Trophoblast cell (in vitro differentiated cells and primary cell): Measurements from ENCODE around the gene TSC2.

Experiments used
- DNase-seq, 2 donors: peaks; one replicate each; pipeline ENCODE4 v3.0.0-alpha.2; 2016
- H2AFZ ChIP-seq: 2 replicates; pipeline ENCODE4 v1.6.1; 2013; ENCODE audit warnings: low read length, moderate library complexity, mild to moderate bottlenecking; ENCODE audit not compliant: insufficient read depth, poor library complexity
- H2AK5ac ChIP-seq: 2 replicates; pipeline ENCODE4 v1.6.1; 2013; ENCODE audit warnings: mild to moderate bottlenecking, low read length
- H2BK120ac ChIP-seq: 2 replicates; pipeline ENCODE4 v1.6.1; 2013; ENCODE audit warnings: low read length, mild to moderate bottlenecking, moderate library complexity; ENCODE audit not compliant: insufficient read depth, poor library complexity
- H2BK12ac ChIP-seq: 2 replicates; pipeline ENCODE4 v1.6.1; 2013; ENCODE audit warnings: mild to moderate bottlenecking, low read length, moderate library complexity
- H2BK5ac ChIP-seq: 2 replicates; pipeline ENCODE4 v1.6.1; 2013; ENCODE audit warnings: low read length, low read depth, moderate library complexity, mild to moderate bottlenecking; ENCODE audit not compliant: poor library complexity
- H3K14ac ChIP-seq: 2 replicates; pipeline ENCODE4 v1.6.1; 2013; ENCODE audit warnings: mild to moderate bottlenecking, low read length
- H3K18ac ChIP-seq: 2 replicates; pipeline ENCODE4 v1.6.1; 2013; ENCODE audit warnings: mild to moderate bottlenecking, low read length
- H3K23ac ChIP-seq: 2 replicates; pipeline ENCODE4 v1.6.1; 2013; ENCODE audit warnings: low read length
- H3K27ac ChIP-seq: 2 replicates; pipeline ENCODE4 v1.5.1; 2013; ENCODE audit warnings: low read depth, mild to moderate bottlenecking, inconsistent platforms, low read length, moderate library complexity
- H3K27me3 ChIP-seq: 2 replicates; pipeline ENCODE4 v1.6.1; 2013; ENCODE audit warnings: inconsistent platforms, mild to moderate bottlenecking, low read length, moderate library complexity; ENCODE audit not compliant: insufficient read depth
- H3K36me3 ChIP-seq, 2 experiments: 1 replicate in 1 of 2; 2 replicates in 1 of 2; pipeline ENCODE4 v1.6.1; 2013; ENCODE audit warnings: low read length in 2 of 2, mild to moderate bottlenecking in 2 of 2, moderate library complexity in 1 of 2; ENCODE audit not compliant: insufficient read depth in 2 of 2, control insufficient read depth in 1 of 2
- H3K4ac ChIP-seq: 2 replicates; pipeline ENCODE4 v1.6.1; 2013; ENCODE audit warnings: low read depth, mild to moderate bottlenecking, low read length, moderate library complexity
- H3K4me1 ChIP-seq, 2 experiments: 1 replicate in 1 of 2; 2 replicates in 1 of 2; pipeline ENCODE4 v1.6.1; 2013; ENCODE audit warnings: low read length in 2 of 2, mild to moderate bottlenecking in 2 of 2, moderate library complexity in 1 of 2; ENCODE audit not compliant: insufficient read depth in 2 of 2, control insufficient read depth in 1 of 2
- H3K4me2 ChIP-seq: 2 replicates; pipeline ENCODE4 v1.6.1; 2013; ENCODE audit warnings: inconsistent platforms, mild to moderate bottlenecking, low read length, moderate library complexity
- H3K4me3 ChIP-seq: 2 replicates; pipeline ENCODE4 v1.5.1; 2013; ENCODE audit warnings: mild to moderate bottlenecking, low read depth, low read length, inconsistent platforms
- H3K79me1 ChIP-seq: one replicate; pipeline ENCODE4 v1.6.1; 2013; ENCODE audit warnings: low read length
- H3K79me2 ChIP-seq: 2 replicates; pipeline ENCODE4 v1.6.1; 2013; ENCODE audit warnings: low read length, mild to moderate bottlenecking; ENCODE audit not compliant: control insufficient read depth, insufficient read depth, poor library complexity
- H3K9ac ChIP-seq: 2 replicates; pipeline ENCODE4 v1.6.1; 2013; ENCODE audit warnings: mild to moderate bottlenecking, low read length
- H3K9me3 ChIP-seq: 2 replicates; pipeline ENCODE4 v1.6.1; 2013; ENCODE audit warnings: low read depth, mild to moderate bottlenecking, control low read depth, inconsistent platforms, low read length; ENCODE audit not compliant: insufficient read depth
- H4K12ac ChIP-seq: 2 replicates; pipeline ENCODE4 v1.6.1; 2013; ENCODE audit warnings: low read depth, mild to moderate bottlenecking, low read length, moderate library complexity
- H4K8ac ChIP-seq: 2 replicates; pipeline ENCODE4 v1.6.1; 2013; ENCODE audit warnings: low read depth, mild to moderate bottlenecking, low read length, moderate library complexity
- H4K91ac ChIP-seq: one replicate; pipeline ENCODE4 v1.6.1; 2013; ENCODE audit warnings: low read depth, mild to moderate bottlenecking, low read length, moderate library complexity
- WGBS: extraction: QIAGEN DNeasy Blood & Tissue Kit; methylation state at CpG from one replicate; pipeline ENCODE4 v1.1.7; 2013; ENCODE audit warnings: missing lambda C conversion rate; ENCODE audit not compliant: insufficient read length, insufficient coverage; ENCODE audit errors: extremely low coverage; 5-methylcytosine and 5-hydroxymethylcytosine counted together

TSC2 gene

DNA sequence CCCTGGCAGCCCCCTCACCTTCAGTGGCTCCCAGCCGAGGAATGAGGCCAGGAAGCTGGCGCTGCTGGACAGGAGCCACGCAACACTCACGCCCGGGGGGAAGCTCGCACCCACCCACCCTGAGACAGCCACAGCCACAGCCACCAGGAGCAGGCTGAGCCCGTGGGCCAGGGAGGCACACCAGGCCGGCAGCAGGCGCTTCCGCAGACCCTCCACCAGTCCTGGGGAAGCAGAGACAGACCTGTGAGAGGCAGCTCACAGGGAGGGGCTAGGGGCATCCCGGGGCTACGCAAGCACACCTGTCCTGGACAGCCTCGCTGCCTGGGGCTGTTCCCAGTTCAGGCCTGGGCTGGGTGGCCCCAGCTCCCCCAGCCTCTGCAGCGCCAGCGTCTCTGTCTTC, 46.0 kb downstream of the TSC2 start:
- Histone ChIP-seq H3K4me1 (peaks cover 7 to 14% of the 10 kb centered on the region in 2 experiments), H3K4me3 (no peak overlapping the region), H2AFZ (no peak overlapping the region), H3K79me1 (peaks cover 3% of the 10 kb centered on the region), H3K27ac (no peak overlapping the region), H2BK12ac (no peak overlapping the region), H3K79me2 (no peaks in the 10 kb centered on the region), H4K91ac (no peak overlapping the region), H3K4me2 (no peak overlapping the region), H2BK5ac (no peak overlapping the region), H3K4ac (no peak overlapping the region), H2BK120ac (no peak overlapping the region), H3K36me3 (peaks cover 55 to 61% of the 10 kb centered on the region in 2 experiments), H3K27me3 (no peaks in the 10 kb centered on the region), H3K9me3 (peaks cover 3% of the 10 kb centered on the region), H3K23ac (no peak overlapping the region), H3K14ac (no peak overlapping the region), H3K9ac (no peak overlapping the region), H2AK5ac (no peak overlapping the region), H4K12ac (no peak overlapping the region), H4K8ac (no peak overlapping the region), H3K18ac (no peak overlapping the region)
- WGBS = no CpG with 5 or more reads among the region's 15 CpGs
- no peak for DNase-seq

DNA sequence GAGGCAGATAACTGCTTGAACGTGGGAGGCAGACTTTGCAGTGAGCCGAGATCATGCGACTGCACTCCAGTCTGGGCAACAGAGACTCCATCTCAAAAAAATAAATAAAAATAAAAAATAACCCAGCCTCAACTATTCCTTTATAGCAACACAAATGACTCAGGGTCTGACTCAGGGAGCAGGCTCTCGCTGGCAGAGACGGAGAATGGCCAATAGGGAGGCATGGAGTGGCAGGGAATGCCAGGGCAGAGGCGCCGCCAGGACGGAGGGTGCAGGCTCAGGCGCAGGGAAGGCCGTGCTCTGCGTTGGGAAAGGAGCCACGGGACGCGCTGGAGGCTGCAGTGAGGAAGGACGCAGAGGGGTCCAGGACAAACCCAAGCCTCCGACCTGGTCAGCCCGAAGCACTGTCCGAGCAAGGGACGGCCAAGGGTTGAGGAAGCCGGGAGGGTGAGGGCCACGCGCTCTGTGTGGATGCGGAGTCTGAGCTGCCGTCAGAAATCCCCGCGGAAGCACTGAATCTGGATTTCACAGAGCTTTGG, 47.6 kb downstream of the TSC2 start:
- Histone ChIP-seq H3K9ac (no peak overlapping the region), H3K23ac (no peak overlapping the region), H3K27ac (no peak overlapping the region), H2AFZ (no peak overlapping the region), H2AK5ac (no peak overlapping the region), H3K4me1 (peaks cover 7 to 14% of the 10 kb centered on the region in 2 experiments), H3K27me3 (no peaks in the 10 kb centered on the region), H3K18ac (no peak overlapping the region), H3K9me3 (no peaks in the 10 kb centered on the region), H4K8ac (no peak overlapping the region), H3K36me3 (peaks cover 52 to 59% of the 10 kb centered on the region in 2 experiments), H3K79me2 (no peaks in the 10 kb centered on the region), H3K4me2 (no peak overlapping the region), H3K4me3 (no peak overlapping the region), H2BK120ac (no peak overlapping the region), H4K12ac (no peak overlapping the region), H3K14ac (no peak overlapping the region), H3K79me1 (peaks cover 3% of the 10 kb centered on the region), H2BK12ac (no peak overlapping the region), H2BK5ac (no peak overlapping the region), H3K4ac (no peak overlapping the region), H4K91ac (no peak overlapping the region)
- no CpG with 5 or more reads among the region's 26 CpGs for WGBS
- peak; percentile 30 to 83 for DNase-seq

DNA sequence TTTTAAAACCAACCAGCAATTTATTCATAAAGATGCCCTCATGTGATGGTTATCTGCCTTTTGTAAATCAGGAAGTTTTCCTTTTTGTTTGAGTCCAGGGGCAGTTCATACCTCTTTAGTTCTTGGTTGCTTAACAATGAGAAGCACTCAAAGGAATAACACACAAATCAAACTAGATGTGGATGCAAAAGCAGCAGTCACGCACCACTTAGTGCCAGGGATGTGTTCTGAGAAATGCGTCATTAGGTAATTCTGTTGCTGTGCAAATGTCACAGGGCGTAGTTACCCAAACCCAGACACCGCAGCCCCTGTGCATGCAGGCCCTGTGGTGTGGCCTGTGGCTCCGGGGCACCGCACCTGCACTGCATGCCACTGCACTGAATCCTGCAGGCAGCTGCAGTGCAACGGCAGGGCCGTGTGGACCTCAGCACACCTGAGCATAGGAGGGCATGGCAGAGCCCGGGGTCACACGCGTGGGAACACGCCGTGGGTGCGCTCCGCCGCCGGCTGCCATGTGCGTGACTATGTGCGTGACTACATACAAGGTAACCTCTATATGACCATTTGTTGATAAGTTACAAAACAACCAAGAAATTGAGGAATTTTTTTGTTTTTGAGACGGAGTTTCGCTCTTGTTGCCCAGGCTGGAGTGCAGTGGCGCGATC, 48.3 kb downstream of the TSC2 start:
- peaks cover 54 to 60% of the 10 kb centered on the region in 2 experiments for H3K36me3 ChIP-seq
- peaks cover 3% of the 10 kb centered on the region for H3K79me1 ChIP-seq
- no peak overlapping the region for H3K4ac ChIP-seq
- H4K91ac ChIP-seq = no peak overlapping the region
- H2BK5ac ChIP-seq = no peak overlapping the region
- H2AK5ac ChIP-seq = no peak overlapping the region
- no peak overlapping the region for H3K14ac ChIP-seq
- H3K4me2 ChIP-seq = no peak overlapping the region
- H3K4me3 ChIP-seq = no peak overlapping the region
- no peaks in the 10 kb centered on the region for H3K9me3 ChIP-seq
- no peak overlapping the region for H3K18ac ChIP-seq
- no peak overlapping the region for H3K9ac ChIP-seq
- H4K12ac ChIP-seq = no peak overlapping the region
- H4K8ac ChIP-seq = no peak overlapping the region
- no peaks in the 10 kb centered on the region for H3K27me3 ChIP-seq
- no peak overlapping the region for H2AFZ ChIP-seq
- H3K4me1 ChIP-seq = peaks cover 7 to 10% of the 10 kb centered on the region in 2 experiments
- H2BK12ac ChIP-seq = no peak overlapping the region
- no CpG with 5 or more reads among the region's 23 CpGs for WGBS
- no peak overlapping the region for H3K27ac ChIP-seq
- DNase-seq = peak; percentile 88 to 94
- no peak overlapping the region for H3K23ac ChIP-seq
- no peaks in the 10 kb centered on the region for H3K79me2 ChIP-seq
- H2BK120ac ChIP-seq = no peak overlapping the region

GRCh38 chr16:2096853-2097595, 49.2 kb downstream of the TSC2 start:
- Histone ChIP-seq H3K23ac (no peak overlapping the region), H3K79me1 (no peaks in the 10 kb centered on the region), H2BK120ac (no peak overlapping the region), H3K9me3 (no peaks in the 10 kb centered on the region), H3K14ac (no peak overlapping the region), H3K27me3 (no peaks in the 10 kb centered on the region), H3K4me2 (no peak overlapping the region), H2BK5ac (no peak overlapping the region), H2BK12ac (no peak overlapping the region), H3K9ac (no peak overlapping the region), H4K91ac (no peak overlapping the region), H2AFZ (no peak overlapping the region), H3K4me3 (no peak overlapping the region), H4K12ac (no peak overlapping the region), H3K27ac (no peak overlapping the region), H3K4me1 (peaks cover 0 to 4% of the 10 kb centered on the region in 2 experiments), H3K18ac (no peak overlapping the region), H2AK5ac (no peak overlapping the region), H3K36me3 (peaks cover 53 to 64% of the 10 kb centered on the region in 2 experiments), H3K4ac (no peak overlapping the region), H4K8ac (no peak overlapping the region), H3K79me2 (no peaks in the 10 kb centered on the region)
- no CpG with 5 or more reads among the region's 25 CpGs for WGBS
- DNase-seq = peak in 1 of 2 donors; percentile 33
